Gastrocnemius medialis (tissue), 4 donors: ENCODE measurements around the gene DNAH5.

ENCODE experiments used
- POLR2A ChIP-seq, 2 donors: fragments of 450-650 bp; IDR thresholded peaks; one replicate each; pipeline ENCODE4 v1.6.1; 2017; ENCODE audit warnings: antibody characterized with exemption in 2 of 2, mild to moderate bottlenecking in 2 of 2, moderate library complexity in 2 of 2
- TF ChIP-seq, protein P1 (sequence below), 5 experiments: fragments of 450-650 bp in 3 of 5; fragments of 200-600 bp in 2 of 5; sonication (generic) in 2 of 5; IDR thresholded peaks in 4 of 5; conservative IDR thresholded peaks in 1 of 5; 1 replicate in 4 of 5; 2 replicates in 1 of 5; pipeline ENCODE4 v1.5.1; 2016 to 2019; ENCODE audit warnings: antibody characterized with exemption in 5 of 5, mild to moderate bottlenecking in 3 of 5, moderate library complexity in 3 of 5

DNA sequence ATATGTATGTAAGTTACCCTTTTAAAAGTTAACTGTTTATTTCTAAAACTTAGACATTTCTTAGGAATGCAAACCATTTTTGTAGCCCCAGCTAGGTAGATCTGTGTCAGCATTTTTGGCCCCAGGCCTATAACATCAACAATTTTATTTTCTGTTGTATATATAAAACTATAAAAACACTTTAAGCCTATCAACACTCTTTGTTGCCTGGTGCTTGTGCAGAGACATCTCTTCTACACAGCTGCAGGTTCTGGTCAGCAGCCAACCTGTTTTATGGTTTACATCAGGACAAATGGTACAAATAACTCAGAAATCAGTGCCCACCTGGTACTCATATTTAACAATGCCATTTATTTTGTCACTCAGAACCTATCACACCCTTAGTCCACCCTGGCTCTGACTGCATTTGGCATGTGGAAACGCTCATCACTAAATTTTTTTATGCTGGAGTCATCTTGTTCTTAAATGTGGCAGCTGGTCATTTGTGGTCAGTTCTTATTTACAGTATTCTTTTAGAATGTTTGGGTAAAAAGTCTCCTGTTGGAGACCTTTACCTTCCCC is 173.4 kb downstream of the DNAH5 start:
- TF ChIP-seq, protein P1, sequence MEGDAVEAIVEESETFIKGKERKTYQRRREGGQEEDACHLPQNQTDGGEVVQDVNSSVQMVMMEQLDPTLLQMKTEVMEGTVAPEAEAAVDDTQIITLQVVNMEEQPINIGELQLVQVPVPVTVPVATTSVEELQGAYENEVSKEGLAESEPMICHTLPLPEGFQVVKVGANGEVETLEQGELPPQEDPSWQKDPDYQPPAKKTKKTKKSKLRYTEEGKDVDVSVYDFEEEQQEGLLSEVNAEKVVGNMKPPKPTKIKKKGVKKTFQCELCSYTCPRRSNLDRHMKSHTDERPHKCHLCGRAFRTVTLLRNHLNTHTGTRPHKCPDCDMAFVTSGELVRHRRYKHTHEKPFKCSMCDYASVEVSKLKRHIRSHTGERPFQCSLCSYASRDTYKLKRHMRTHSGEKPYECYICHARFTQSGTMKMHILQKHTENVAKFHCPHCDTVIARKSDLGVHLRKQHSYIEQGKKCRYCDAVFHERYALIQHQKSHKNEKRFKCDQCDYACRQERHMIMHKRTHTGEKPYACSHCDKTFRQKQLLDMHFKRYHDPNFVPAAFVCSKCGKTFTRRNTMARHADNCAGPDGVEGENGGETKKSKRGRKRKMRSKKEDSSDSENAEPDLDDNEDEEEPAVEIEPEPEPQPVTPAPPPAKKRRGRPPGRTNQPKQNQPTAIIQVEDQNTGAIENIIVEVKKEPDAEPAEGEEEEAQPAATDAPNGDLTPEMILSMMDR (IDR thresholded peaks at IDR 0.05 in 4 of 5, conservative IDR thresholded peaks at IDR 0.05 in 1 of 5), result no peak
- no peak for TF ChIP-seq POLR2A (IDR thresholded peaks at IDR 0.05)
